GM10266 (cell line): ENCODE measurements around the gene OR6S1.

Experiments
- DNase-seq: peaks from one replicate; pipeline ENCODE4 v3.0.0; 2012; ENCODE audit errors: extremely low spot score
- CTCF ChIP-seq: IDR thresholded peaks from 2 replicates; pipeline ENCODE4 v1.5.1; 2012; ENCODE audit warnings: mild to moderate bottlenecking, low read depth; ENCODE audit not compliant: control insufficient read depth, insufficient read depth; ENCODE audit errors: missing control alignments

OR6S1 gene

GRCh38 chr14:20613094-20614037, 28.1 kb downstream of the OR6S1 start:
- DNase-seq = peak; percentile 75
- TF ChIP-seq CTCF = peak; percentile 60

GRCh38 chr14:20612403-20612802, 29.1 kb downstream of the OR6S1 start:
- DNase-seq = no peak
- TF ChIP-seq CTCF = no peak

- no peak for DNase-seq
- TF ChIP-seq CTCF = no peak
Measured at GRCh38 chr14:20611277-20611676, 30.2 kb downstream of the OR6S1 start.

- no peak for DNase-seq
- no peak for TF ChIP-seq CTCF
Measured at GRCh38 chr14:20610002-20610765, 31.3 kb downstream of the OR6S1 start.

GRCh38 chr14:20609215-20610001, 32.1 kb downstream of the OR6S1 start:
- DNase-seq = peak; percentile 73
- peak; percentile 97 for TF ChIP-seq CTCF

GRCh38 chr14:20608383-20609110, 32.9 kb downstream of the OR6S1 start:
- no peak for TF ChIP-seq CTCF
- no peak for DNase-seq
